K562 (cell line): ENCODE data around the gene MED16. TPM values are rescaled to one million over a fixed set of nuclear protein-coding genes. Genes with fewer than 3 reads are reported as not detected.

Source experiments
- CREBBP ChIP-seq: IDR thresholded peaks from one replicate; pipeline ENCODE4 v1.6.1; 2012; ENCODE audit warnings: low read depth, mild to moderate bottlenecking, control low read depth, inconsistent platforms, low read length
- GATA2 ChIP-seq: sonication (generic); formaldehyde crosslinking; IDR thresholded peaks from 2 replicates; pipeline ENCODE4 v1.4.0; 2020; ENCODE audit warnings: mild to moderate bottlenecking, missing genetic modification reagents
- GATAD2B ChIP-seq: fragments of 450-650 bp; IDR thresholded peaks from 2 replicates; pipeline ENCODE4 v1.6.1; 2017; ENCODE audit warnings: mild to moderate bottlenecking, borderline replicate concordance
- HES1 ChIP-seq: fragments of 450-650 bp; IDR thresholded peaks from 2 replicates; pipeline ENCODE4 v1.6.1; 2016; ENCODE audit warnings: low read depth, mild to moderate bottlenecking, moderate library complexity
- HNRNPK ChIP-seq: fragments of 200-400 bp; formaldehyde crosslinking; IDR thresholded peaks from one replicate; pipeline ENCODE4 v1.6.1; 2018; ENCODE audit warnings: mild to moderate bottlenecking, low read depth, low read length; ENCODE audit not compliant: poor library complexity, severe bottlenecking
- MTA2 ChIP-seq: fragments of 450-650 bp; IDR thresholded peaks from 2 replicates; pipeline ENCODE4 v1.6.1; 2016; ENCODE audit warnings: low read depth
- NFIX ChIP-seq: fragments of 250-450 bp; sonication (Bioruptor Pico); IDR thresholded peaks from 2 replicates; pipeline ENCODE4 v1.4.0; 2020; ENCODE audit warnings: low read depth, mild to moderate bottlenecking, moderate library complexity
- POLR3G ChIP-seq: IDR thresholded peaks from 2 replicates; pipeline ENCODE4 v1.6.1; 2011; ENCODE audit not compliant: insufficient read length, insufficient replicate concordance; ENCODE audit errors: extremely low read depth
- PPARD ChIP-seq: fragments of 250-450 bp; sonication (Bioruptor Pico); IDR thresholded peaks from 2 replicates; pipeline ENCODE4 v1.8.0; 2022; ENCODE audit warnings: inconsistent platforms, mild to moderate bottlenecking, moderate library complexity
- SMARCB1 ChIP-seq: IDR thresholded peaks from 2 replicates; pipeline ENCODE4 v1.6.1; 2011; ENCODE audit warnings: improper control_type of control experiment, low read depth; ENCODE audit not compliant: insufficient read length
- SNAPC5 ChIP-seq: fragments of 250-450 bp; sonication (Bioruptor Pico); IDR thresholded peaks from 2 replicates; pipeline ENCODE4 v1.8.0; 2021; ENCODE audit warnings: moderate library complexity, mild to moderate bottlenecking, inconsistent platforms
- TCF7 ChIP-seq: sonication (generic); IDR thresholded peaks from 2 replicates; pipeline ENCODE4 v1.6.1; 2016; ENCODE audit warnings: antibody characterized with exemption, borderline replicate concordance
- ZBTB9 ChIP-seq: fragments of 450-650 bp; formaldehyde crosslinking; IDR thresholded peaks from 2 replicates; pipeline ENCODE4 v1.4.0; 2020; ENCODE audit warnings: mild to moderate bottlenecking, moderate library complexity
- ZEB2 ChIP-seq: fragments of 450-650 bp; IDR thresholded peaks from 2 replicates; pipeline ENCODE4 v1.6.1; 2016
- ZHX1 ChIP-seq: fragments of 150-350 bp; conservative IDR thresholded peaks from 2 replicates; pipeline ENCODE4 v1.6.1; 2014; ENCODE audit warnings: low read length
- ZKSCAN8 ChIP-seq: fragments of 200-800 bp; sonication (Bioruptor generic); IDR thresholded peaks from 2 replicates; pipeline ENCODE4 v1.6.1; 2016; ENCODE audit warnings: missing genetic modification characterization, missing compliant biosample characterization
- ZNF224 ChIP-seq: sonication (generic); formaldehyde crosslinking; IDR thresholded peaks from 2 replicates; pipeline ENCODE4 v1.8.0; 2022; ENCODE audit warnings: mild to moderate bottlenecking, missing genetic modification reagents
- ZNF232 ChIP-seq: sonication (generic); formaldehyde crosslinking; IDR thresholded peaks from 2 replicates; pipeline ENCODE4 v1.8.0; 2022; ENCODE audit warnings: mild to moderate bottlenecking, missing genetic modification reagents
- ZNF589 ChIP-seq: fragments of 200-800 bp; sonication (Bioruptor generic); IDR thresholded peaks from 2 replicates; pipeline ENCODE4 v1.6.1; 2016; ENCODE audit warnings: low read depth, missing genetic modification characterization, missing compliant biosample characterization
- polyA plus RNA-seq, 8 experiments: library from polyadenylated mRNA; depleted of rRNA in 4 of 8; stranded (reverse) in 5 of 8; unstranded in 3 of 8; fragments of >200 nt; fragmentation: Nextera tagmentation in 2 of 8; fragmentation: Illumina TruSeq in 1 of 8; extraction: Ambion mirVana in 2 of 8; extraction: Trizol in 1 of 8; gene quantifications; 2 replicates each; pipeline versions ENCODE4 v1.2.1 to v1.2.3, GENCODE V29; 2011 to 2014; ENCODE audit warnings: inconsistent platforms in 1 of 8, missing spikeins in 1 of 8
- total RNA-seq, 7 experiments: library from RNA; depleted of rRNA in 6 of 7; stranded (reverse); fragments of >200 nt in 6 of 7; fragmentation: Illumina TruSeq in 2 of 7; extraction: Trizol in 2 of 7; gene quantifications; 2 replicates each; pipeline versions ENCODE4 v1.2.1 to v1.2.3, GENCODE V29; 2011 to 2021; ENCODE audit warnings: low replicate concordance in 1 of 7
- TF ChIP-seq, protein P1 (sequence below): sonication (generic); formaldehyde crosslinking; IDR thresholded peaks from 2 replicates; pipeline ENCODE4 v1.8.1; 2023; ENCODE audit warnings: mild to moderate bottlenecking, missing genetic modification reagents
- TF ChIP-seq, protein P2 (sequence below): fragments of 450-650 bp; formaldehyde crosslinking; IDR thresholded peaks from 2 replicates; pipeline ENCODE4 v1.4.0; 2022; ENCODE audit warnings: missing genetic modification characterization

The MED16 gene
- total and polyA plus RNA-seq, 9 of the 15 experiments (the other 6 are each of a cell fraction or from before 2014, with no cell fraction given) = 0.89 to 59.9 (median 8.6) TPM

- TF ChIP-seq ZNF589 = no peak
- TF ChIP-seq, protein P1, sequence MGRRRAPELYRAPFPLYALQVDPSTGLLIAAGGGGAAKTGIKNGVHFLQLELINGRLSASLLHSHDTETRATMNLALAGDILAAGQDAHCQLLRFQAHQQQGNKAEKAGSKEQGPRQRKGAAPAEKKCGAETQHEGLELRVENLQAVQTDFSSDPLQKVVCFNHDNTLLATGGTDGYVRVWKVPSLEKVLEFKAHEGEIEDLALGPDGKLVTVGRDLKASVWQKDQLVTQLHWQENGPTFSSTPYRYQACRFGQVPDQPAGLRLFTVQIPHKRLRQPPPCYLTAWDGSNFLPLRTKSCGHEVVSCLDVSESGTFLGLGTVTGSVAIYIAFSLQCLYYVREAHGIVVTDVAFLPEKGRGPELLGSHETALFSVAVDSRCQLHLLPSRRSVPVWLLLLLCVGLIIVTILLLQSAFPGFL (CRISPR knock-in tag) = no peak
- TF ChIP-seq SMARCB1 = no peak
- peak; percentile 12 for TF ChIP-seq GATAD2B
- TF ChIP-seq ZHX1 = 0 out of 2 replicates have a peak, but pooled peaks have one; percentile 59
- no peak for TF ChIP-seq POLR3G
- TF ChIP-seq GATA2 = no peak
- TF ChIP-seq SNAPC5 (CRISPR knock-in tag) = no peak
- TF ChIP-seq ZBTB9 (CRISPR knock-in tag) = peak; percentile 55; the same call in 1 of the 2 replicates
- TF ChIP-seq TCF7 = peak; percentile 38; the same call in 1 of the 2 replicates
- no peak for TF ChIP-seq HES1
- TF ChIP-seq ZKSCAN8 (CRISPR knock-in tag) = no peak
- no peak for TF ChIP-seq NFIX (CRISPR knock-in tag)
- no peak for TF ChIP-seq CREBBP
- 0 out of 2 replicates have a peak, but pooled peaks have one; percentile 62 for TF ChIP-seq ZNF224 (CRISPR knock-in tag)
- TF ChIP-seq, protein P2, sequence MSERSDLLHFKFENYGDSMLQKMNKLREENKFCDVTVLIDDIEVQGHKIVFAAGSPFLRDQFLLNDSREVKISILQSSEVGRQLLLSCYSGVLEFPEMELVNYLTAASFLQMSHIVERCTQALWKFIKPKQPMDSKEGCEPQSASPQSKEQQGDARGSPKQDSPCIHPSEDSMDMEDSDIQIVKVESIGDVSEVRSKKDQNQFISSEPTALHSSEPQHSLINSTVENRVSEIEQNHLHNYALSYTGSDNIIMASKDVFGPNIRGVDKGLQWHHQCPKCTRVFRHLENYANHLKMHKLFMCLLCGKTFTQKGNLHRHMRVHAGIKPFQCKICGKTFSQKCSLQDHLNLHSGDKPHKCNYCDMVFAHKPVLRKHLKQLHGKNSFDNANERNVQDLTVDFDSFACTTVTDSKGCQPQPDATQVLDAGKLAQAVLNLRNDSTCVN (CRISPR knock-in tag) = no peak
- TF ChIP-seq PPARD (CRISPR knock-in tag) = no peak
- TF ChIP-seq ZNF232 (CRISPR knock-in tag) = 0 out of 2 replicates have a peak, but pooled peaks have one; percentile 69
- no peak for TF ChIP-seq ZEB2
- no peak for TF ChIP-seq MTA2
- TF ChIP-seq HNRNPK = peak; percentile 69
Observed at GRCh38 chr19:917323-918151, 24.6 kb upstream of the MED16 start, which contains the start of gene KISS1R (continued).
